SK-N-SH (cell line): ENCODE measurements around the gene TSEN2. TPM values are rescaled to one million over a fixed set of nuclear protein-coding genes. Genes with fewer than 3 reads are reported as not detected.

Source experiments
- CTCF ChIA-PET: fragments of 300-600, 350-600 bp; formaldehyde crosslinking; extraction: SDS; loops from one replicate; lab custom pipeline; 2021; lab: Yijun Ruan, JAX
- POLR2A ChIA-PET: fragments of 350-600 bp; sonication (Branson Sonifier 250); formaldehyde crosslinking; extraction: SDS; loops from one replicate; lab custom pipeline; 2020; ENCODE audit warnings: antibody characterized with exemption, inconsistent platforms; lab: Yijun Ruan, JAX
- DNase-seq: peaks from one replicate; pipeline ENCODE4 v3.0.0; 2012
- H2AFZ ChIP-seq: fragments of 200-600 bp; sonication (generic); 2 replicates; pipeline ENCODE4 v1.8.1; 2016; ENCODE audit warnings: antibody characterized with exemption, mild to moderate bottlenecking, low read depth
- H3F3A ChIP-seq: fragments of 200-600 bp; sonication (generic); replicated peaks from 2 replicates; pipeline ENCODE3; 2016; ENCODE audit warnings: antibody characterized with exemption, mild to moderate bottlenecking; ENCODE audit not compliant: insufficient read depth
- H3K27ac ChIP-seq, 2 experiments: fragments of 200-500 bp in 1 of 2; fragments of 200-600 bp in 1 of 2; sonication (Bioruptor generic) in 1 of 2; sonication (generic), shearing (Covaris generic) in 1 of 2; 2 replicates each; pipeline versions ENCODE4 v1.5.1 to v1.6.1; 2014 to 2016; ENCODE audit warnings: low read depth in 2 of 2, inconsistent platforms in 1 of 2, low read length in 1 of 2, mild to moderate bottlenecking in 1 of 2, mixed read lengths in 1 of 2
- H3K27me3 ChIP-seq: fragments of 200-600 bp; sonication (generic), shearing (Covaris generic); 2 replicates; pipeline ENCODE4 v1.6.1; 2016; ENCODE audit warnings: mixed run types; ENCODE audit not compliant: insufficient read depth
- H3K36me3 ChIP-seq, 2 experiments: fragments of 200-500 bp in 1 of 2; fragments of 200-600 bp in 1 of 2; sonication (Bioruptor generic) in 1 of 2; sonication (generic) in 1 of 2; replicated peaks in 1 of 2; 2 replicates each; pipeline versions ENCODE3 to v1.5.1; 2014 to 2016; ENCODE audit warnings: low read length in 1 of 2, mild to moderate bottlenecking in 1 of 2; ENCODE audit not compliant: insufficient read depth in 2 of 2, control insufficient read depth in 1 of 2
- H3K4me1 ChIP-seq, 2 experiments: fragments of 200-500 bp in 1 of 2; fragments of 200-600 bp in 1 of 2; sonication (Bioruptor generic) in 1 of 2; sonication (generic), shearing (Covaris generic) in 1 of 2; 2 replicates each; pipeline versions ENCODE4 v1.5.1 to v1.6.1; 2014 to 2016; ENCODE audit warnings: low read depth in 1 of 2, low read length in 1 of 2, mixed run types in 1 of 2; ENCODE audit not compliant: insufficient read depth in 2 of 2, control insufficient read depth in 1 of 2
- H3K4me2 ChIP-seq: fragments of 200-600 bp; sonication (generic), shearing (Covaris generic); 2 replicates; pipeline ENCODE4 v1.6.1; 2017; ENCODE audit warnings: mixed run types
- H3K4me3 ChIP-seq, 2 experiments: fragments of 200-500 bp in 1 of 2; fragments of 200-600 bp in 1 of 2; sonication (Bioruptor generic) in 1 of 2; sonication (generic), shearing (Covaris generic) in 1 of 2; 2 replicates each; pipeline versions ENCODE4 v1.5.1 to v1.8.1; 2014 to 2016; ENCODE audit warnings: low read depth in 2 of 2, inconsistent platforms in 1 of 2, low read length in 1 of 2, mild to moderate bottlenecking in 1 of 2, mixed read lengths in 1 of 2, moderate library complexity in 1 of 2
- H3K79me2 ChIP-seq: fragments of 200-600 bp; sonication (generic); 2 replicates; pipeline ENCODE4 v1.8.1; 2017; ENCODE audit warnings: mild to moderate bottlenecking; ENCODE audit not compliant: insufficient read depth
- H3K9ac ChIP-seq: fragments of 200-600 bp; sonication (generic); 2 replicates; pipeline ENCODE4 v1.6.1; 2017; ENCODE audit warnings: mixed run types
- H3K9me2 ChIP-seq: fragments of 200-600 bp; sonication (generic); 2 replicates; pipeline ENCODE4 v1.6.1; 2017; ENCODE audit warnings: mixed run types
- H3K9me3 ChIP-seq: fragments of 200-600 bp; sonication (generic); 2 replicates; pipeline ENCODE4 v1.6.1; 2017; ENCODE audit warnings: mixed run types, mild to moderate bottlenecking, moderate library complexity
- H4K20me1 ChIP-seq: fragments of 200-600 bp; sonication (generic); 2 replicates; pipeline ENCODE4 v1.6.1; 2017; ENCODE audit warnings: mild to moderate bottlenecking, mixed run types; ENCODE audit not compliant: insufficient read depth
- CHD2 ChIP-seq: fragments of 150-350 bp; IDR thresholded peaks from 2 replicates; pipeline ENCODE4 v1.6.1; 2018; ENCODE audit warnings: low read length; ENCODE audit not compliant: partially characterized antibody
- FOSL2 ChIP-seq: IDR thresholded peaks from 2 replicates; pipeline ENCODE4 v1.4.0; 2012; ENCODE audit warnings: low read depth, mild to moderate bottlenecking, moderate library complexity, borderline replicate concordance
- GATA2 ChIP-seq: sonication (generic); formaldehyde crosslinking; IDR thresholded peaks from 2 replicates; pipeline ENCODE4 v1.5.0; 2020; ENCODE audit warnings: mild to moderate bottlenecking, missing genetic modification reagents
- MXI1 ChIP-seq: IDR thresholded peaks from 2 replicates; pipeline ENCODE4 v1.6.1; 2012; ENCODE audit warnings: mild to moderate bottlenecking, low read depth, low read length, improper control_type of control experiment
- RFX5 ChIP-seq: IDR thresholded peaks from 2 replicates; pipeline ENCODE4 v1.6.1; 2012; ENCODE audit warnings: mild to moderate bottlenecking, improper control_type of control experiment, low read length
- RXRA ChIP-seq: IDR thresholded peaks from 2 replicates; pipeline ENCODE4 v1.4.0; 2012; ENCODE audit warnings: low read depth, mild to moderate bottlenecking, borderline replicate concordance
- SIN3A ChIP-seq: IDR thresholded peaks from 2 replicates; pipeline ENCODE4 v1.6.1; 2012; ENCODE audit warnings: low read depth, mild to moderate bottlenecking, low read length, moderate library complexity, borderline replicate concordance
- TCF12 ChIP-seq: IDR thresholded peaks from 2 replicates; pipeline ENCODE4 v1.4.0; 2012
- TEAD4 ChIP-seq: IDR thresholded peaks from 2 replicates; pipeline ENCODE4 v1.4.0; 2012; ENCODE audit warnings: mild to moderate bottlenecking, borderline replicate concordance; ENCODE audit not compliant: insufficient read depth
- WGBS: methylation state at CpG from one replicate; pipeline ENCODE4 v1.1.6; 2017; ENCODE audit warnings: low lambda C conversion rate; 5-methylcytosine and 5-hydroxymethylcytosine counted together
- polyA plus RNA-seq, 3 experiments: library from polyadenylated mRNA; depleted of rRNA; stranded (reverse); fragments of >200 nt; gene quantifications; 2 replicates each; pipeline ENCODE4 v1.2.3, GENCODE V29; 2012
- TF ChIP-seq, protein P1 (sequence below): IDR thresholded peaks from 2 replicates; pipeline ENCODE4 v1.4.0; 2012; ENCODE audit warnings: low read depth, borderline replicate concordance
- TF ChIP-seq, protein P2 (sequence below): fragments of 200-600 bp; sonication (generic); IDR thresholded peaks from 2 replicates; pipeline ENCODE4 v1.6.1; 2017; ENCODE audit warnings: antibody characterized with exemption, mild to moderate bottlenecking, moderate library complexity
- TF ChIP-seq, protein P3 (sequence below): IDR thresholded peaks from 2 replicates; pipeline ENCODE4 v1.4.0; 2012; ENCODE audit warnings: low read depth

Gene TSEN2
- polyA plus RNA-seq, 1 of the 3 experiments (the other 2 are of a cell fraction) = 13.0 TPM

DNA sequence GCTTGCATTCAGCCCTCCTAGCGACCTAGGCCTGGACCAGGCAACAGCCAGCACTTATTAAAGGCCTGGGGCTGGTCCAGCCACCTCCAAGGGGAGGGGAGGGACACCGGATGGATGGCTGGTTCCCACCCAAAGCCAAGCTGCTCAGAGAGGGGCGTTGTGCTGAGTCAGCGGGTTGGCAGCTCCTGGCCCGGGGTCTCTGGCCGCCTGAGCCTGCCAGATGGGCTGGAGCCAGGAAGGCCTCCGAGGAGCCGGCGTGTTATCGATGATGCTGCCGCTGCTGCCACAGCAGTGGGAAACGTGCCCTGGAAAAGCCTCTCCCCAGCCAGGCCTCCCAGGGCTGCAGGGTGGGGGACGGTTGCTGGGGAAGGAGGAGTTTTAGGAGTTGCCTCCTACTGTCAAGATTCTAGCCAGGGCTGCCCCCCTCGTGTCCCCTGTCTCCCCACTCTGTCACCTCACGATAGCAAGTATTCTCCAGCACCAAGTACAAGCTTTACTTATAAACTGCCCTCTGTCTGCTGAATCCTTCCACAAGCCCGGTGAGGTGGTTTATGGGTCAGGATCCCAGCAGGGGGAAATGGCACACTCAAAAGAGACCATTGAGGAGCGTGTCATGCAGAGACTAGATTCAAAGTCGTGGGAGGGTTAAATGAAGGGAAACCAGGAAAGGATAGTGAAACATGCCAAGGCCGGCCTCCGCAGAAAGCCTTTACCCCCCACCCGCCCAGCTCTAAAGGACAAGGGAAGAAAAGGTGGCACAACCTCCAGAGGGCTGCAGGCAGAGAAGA, 43.2 kb upstream of the TSEN2 start (continued):
- TF ChIP-seq GATA2 (CRISPR knock-in tag) (peak; percentile 17; the same call in 1 of the 2 replicates), TEAD4 (peak; percentile 58; the same call in 1 of the 2 replicates), RXRA (peak; percentile 51), TCF12 (peak; percentile 68), RFX5 (no peak), CHD2 (no peak), MXI1 (no peak), SIN3A (no peak), FOSL2 (peak; percentile 40; the same call in 1 of the 2 replicates)
- TF ChIP-seq, protein P1, sequence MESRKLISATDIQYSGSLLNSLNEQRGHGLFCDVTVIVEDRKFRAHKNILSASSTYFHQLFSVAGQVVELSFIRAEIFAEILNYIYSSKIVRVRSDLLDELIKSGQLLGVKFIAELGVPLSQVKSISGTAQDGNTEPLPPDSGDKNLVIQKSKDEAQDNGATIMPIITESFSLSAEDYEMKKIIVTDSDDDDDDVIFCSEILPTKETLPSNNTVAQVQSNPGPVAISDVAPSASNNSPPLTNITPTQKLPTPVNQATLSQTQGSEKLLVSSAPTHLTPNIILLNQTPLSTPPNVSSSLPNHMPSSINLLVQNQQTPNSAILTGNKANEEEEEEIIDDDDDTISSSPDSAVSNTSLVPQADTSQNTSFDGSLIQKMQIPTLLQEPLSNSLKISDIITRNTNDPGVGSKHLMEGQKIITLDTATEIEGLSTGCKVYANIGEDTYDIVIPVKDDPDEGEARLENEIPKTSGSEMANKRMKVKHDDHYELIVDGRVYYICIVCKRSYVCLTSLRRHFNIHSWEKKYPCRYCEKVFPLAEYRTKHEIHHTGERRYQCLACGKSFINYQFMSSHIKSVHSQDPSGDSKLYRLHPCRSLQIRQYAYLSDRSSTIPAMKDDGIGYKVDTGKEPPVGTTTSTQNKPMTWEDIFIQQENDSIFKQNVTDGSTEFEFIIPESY = no peak
- TF ChIP-seq, protein P2, sequence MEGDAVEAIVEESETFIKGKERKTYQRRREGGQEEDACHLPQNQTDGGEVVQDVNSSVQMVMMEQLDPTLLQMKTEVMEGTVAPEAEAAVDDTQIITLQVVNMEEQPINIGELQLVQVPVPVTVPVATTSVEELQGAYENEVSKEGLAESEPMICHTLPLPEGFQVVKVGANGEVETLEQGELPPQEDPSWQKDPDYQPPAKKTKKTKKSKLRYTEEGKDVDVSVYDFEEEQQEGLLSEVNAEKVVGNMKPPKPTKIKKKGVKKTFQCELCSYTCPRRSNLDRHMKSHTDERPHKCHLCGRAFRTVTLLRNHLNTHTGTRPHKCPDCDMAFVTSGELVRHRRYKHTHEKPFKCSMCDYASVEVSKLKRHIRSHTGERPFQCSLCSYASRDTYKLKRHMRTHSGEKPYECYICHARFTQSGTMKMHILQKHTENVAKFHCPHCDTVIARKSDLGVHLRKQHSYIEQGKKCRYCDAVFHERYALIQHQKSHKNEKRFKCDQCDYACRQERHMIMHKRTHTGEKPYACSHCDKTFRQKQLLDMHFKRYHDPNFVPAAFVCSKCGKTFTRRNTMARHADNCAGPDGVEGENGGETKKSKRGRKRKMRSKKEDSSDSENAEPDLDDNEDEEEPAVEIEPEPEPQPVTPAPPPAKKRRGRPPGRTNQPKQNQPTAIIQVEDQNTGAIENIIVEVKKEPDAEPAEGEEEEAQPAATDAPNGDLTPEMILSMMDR = no peak
- TF ChIP-seq, all 33 proteins: peak for 10

DNA sequence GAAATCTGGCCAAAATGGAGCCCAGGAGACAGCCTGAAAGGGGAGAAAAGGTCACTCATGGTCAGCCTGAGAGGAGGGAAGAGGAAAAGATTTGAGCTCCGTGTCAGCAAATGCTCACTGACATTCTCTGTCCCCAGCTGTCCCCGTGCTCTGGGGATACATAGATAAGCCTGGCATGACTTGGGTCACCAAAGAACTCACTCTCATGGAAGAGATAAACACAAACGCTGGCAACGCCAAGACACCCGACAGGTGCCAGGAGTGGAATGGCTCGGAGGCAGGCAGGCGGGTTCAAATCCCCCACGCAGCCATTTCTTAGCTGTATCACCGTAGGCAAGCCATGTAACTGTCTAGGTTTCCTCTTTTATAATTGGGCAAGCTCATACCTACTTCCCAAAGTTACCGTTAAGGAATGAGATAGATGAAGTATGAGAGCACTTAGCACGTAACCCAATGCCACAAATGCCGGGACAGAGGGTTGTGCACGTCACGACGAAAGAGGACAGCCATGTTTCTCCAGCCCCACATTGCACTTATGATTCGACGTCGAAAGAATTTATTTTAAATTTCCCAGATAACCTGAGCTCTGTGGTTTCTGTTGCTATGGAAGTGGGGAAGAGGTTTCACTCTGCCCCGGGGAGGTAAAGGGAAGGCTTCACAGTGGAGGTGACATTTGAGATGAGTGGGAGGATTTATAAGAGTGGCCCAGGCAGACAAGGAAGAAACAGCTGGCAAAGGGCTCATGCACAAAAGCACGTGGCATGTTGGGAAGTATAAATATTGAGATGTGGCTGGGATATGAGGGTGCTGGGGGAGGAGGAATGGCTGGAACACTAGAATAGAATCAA, 41.4 kb upstream of the TSEN2 start:
- 89% methylated on average over 19 of the region's 20 CpGs for WGBS
- Histone ChIP-seq H3K4me2 (no peak overlapping the region), H3F3A (no peaks in the 10 kb centered on the region), H3K4me1 (peaks cover 12 to 28% of the 10 kb centered on the region in 2 experiments; a peak in 3 of 4 replicates), H2AFZ (no peak overlapping the region), H3K9me3 (no peaks in the 10 kb centered on the region), H3K4me3 (no peak overlapping the region), H3K9ac (no peak overlapping the region), H3K27me3 (no peaks in the 10 kb centered on the region), H3K9me2 (no peaks in the 10 kb centered on the region), H3K36me3 (no peaks in the 10 kb centered on the region), H3K27ac (no peak overlapping the region), H4K20me1 (no peaks in the 10 kb centered on the region), H3K79me2 (no peaks in the 10 kb centered on the region)
- POLR2A ChIA-PET = no interaction called here
- no peak for DNase-seq
- no peak for TF ChIP-seq SIN3A
- TF ChIP-seq TCF12 = no peak
- TF ChIP-seq, protein P3, sequence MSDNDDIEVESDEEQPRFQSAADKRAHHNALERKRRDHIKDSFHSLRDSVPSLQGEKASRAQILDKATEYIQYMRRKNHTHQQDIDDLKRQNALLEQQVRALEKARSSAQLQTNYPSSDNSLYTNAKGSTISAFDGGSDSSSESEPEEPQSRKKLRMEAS = no peak
- CTCF ChIA-PET = interaction anchor here (1.8 to 1.9 kb wide), 2 partner anchors 37 to 308 kb away, joined by 6 to 10 read pairs; no protein-coding TSS in a partner anchor
